Germinal center (tissue), 1 donor: ENCODE measurements around the gene GCLC.
"Not testable (repeated sequence)": the region's sequence is repeated elsewhere in the genome, so short reads cannot be mapped to it uniquely, and the experiment has no call there.

ENCODE experiments used
- DNase-seq: peaks from one replicate; pipeline ENCODE4 v3.0.0; 2012; ENCODE audit warnings: mixed read lengths, low spot score

Gene GCLC

GRCh38 chr6:53492860-53493634, 51.9 kb downstream of the GCLC start:
- peak; percentile 25 for DNase-seq

- no peak for DNase-seq
Observed at GRCh38 chr6:53487080-53487479, 57.8 kb downstream of the GCLC start.

DNA sequence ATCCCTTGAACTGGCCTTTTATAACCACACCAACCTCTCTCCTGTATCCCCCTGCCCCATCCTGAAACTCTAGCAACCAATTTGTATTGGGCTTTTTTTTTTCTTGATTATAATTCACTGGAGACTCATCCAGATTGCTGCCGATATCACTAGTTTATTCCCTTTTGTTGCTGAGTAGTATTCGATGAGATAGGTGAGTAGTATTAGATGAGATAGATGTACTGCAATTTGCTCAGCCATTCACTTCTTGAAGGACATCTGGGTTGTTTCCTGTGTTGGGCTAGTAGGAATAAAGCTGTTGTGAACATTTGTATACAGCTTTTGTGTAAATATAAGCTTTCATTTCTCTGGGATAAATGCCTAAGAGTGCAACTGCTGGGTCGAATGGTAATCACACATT, 58.2 kb downstream of the GCLC start:
- DNase-seq, result no peak

DNA sequence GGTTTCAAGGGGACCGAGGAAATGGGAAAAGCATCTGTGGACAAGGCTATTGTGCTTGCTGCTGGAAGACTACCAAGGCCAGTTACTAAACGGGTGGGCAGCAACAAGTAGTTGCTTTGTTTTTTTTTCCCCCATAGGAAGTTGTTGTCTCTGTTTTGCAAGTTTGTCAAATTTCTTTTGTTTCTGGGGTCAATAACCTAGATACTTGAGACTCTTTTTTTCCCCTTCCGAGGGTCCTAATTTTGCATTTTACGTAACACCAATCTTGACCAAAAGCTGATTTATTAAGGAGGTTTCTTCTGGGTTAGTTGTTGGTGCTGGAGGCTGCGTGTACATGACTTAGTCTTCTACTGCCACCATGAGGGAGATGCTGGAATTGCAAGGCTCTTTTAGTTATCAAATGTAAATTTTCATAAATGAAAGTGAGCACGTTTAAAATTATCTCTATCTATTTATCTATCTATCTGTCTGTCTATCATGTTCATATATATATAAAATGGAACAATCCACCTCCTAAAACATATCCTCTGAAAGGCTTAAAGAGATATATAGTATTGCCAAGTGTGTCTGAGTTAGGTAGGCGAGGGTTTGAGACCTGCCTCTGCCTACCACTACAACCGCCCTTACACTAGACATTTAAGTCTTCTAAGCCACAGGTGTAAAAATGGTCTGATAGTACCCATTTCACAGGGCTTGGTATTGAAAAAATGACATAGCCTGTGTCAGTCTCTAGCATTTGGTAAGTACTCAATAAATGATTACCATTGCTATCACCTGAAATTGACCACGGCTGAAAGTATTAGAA, 60.2 kb downstream of the GCLC start:
- DNase-seq, result peak; percentile 27

GRCh38 chr6:53483423-53484353, 61.2 kb downstream of the GCLC start:
- DNase-seq, result no peak

DNA sequence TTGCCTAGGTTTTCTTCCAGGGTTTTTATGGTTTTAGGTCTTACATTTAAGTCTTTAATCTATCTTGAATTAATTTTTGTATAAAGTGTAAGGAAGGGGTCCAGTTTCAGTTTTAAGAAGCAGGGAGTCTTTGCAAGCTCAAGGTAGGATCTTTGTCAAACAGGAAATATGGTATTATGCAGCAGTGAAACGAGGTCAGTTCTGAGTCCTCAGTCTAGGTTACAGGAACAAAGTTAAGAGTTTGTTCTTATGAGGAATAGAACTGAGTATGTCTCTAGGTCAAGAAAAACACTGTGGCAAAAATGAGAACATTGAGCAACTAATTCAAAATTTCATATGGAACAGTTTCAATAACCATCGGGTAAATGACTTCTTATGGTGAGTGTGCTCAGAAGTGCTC, 63.6 kb downstream of the GCLC start:
- no peak for DNase-seq

GRCh38 chr6:53480774-53481173, 64.1 kb downstream of the GCLC start:
- not testable (repeated sequence) for DNase-seq

DNA sequence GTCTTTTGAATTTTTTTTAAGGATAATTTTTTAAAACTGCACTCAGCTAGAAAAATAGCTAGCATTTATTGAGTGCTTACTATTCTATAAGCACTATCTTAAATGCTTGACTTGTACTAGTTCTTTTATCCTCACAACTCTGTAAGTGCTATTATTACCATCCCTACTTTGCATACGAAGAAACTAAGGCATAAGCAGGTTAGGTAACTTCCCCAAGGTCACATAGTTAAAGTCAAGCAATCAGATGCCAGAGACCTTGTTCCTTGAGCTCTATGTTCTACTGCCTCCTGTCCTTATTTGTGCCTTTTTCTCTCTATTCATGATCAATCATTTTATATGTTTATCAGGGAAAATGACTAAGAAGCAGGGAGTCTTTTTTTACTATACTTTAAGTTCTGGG, 65.0 kb downstream of the GCLC start:
- no peak for DNase-seq

GRCh38 chr6:53476964-53477363, 67.9 kb downstream of the GCLC start:
- DNase-seq, result no peak

GRCh38 chr6:53474010-53474409, 70.9 kb downstream of the GCLC start:
- no peak for DNase-seq

DNA sequence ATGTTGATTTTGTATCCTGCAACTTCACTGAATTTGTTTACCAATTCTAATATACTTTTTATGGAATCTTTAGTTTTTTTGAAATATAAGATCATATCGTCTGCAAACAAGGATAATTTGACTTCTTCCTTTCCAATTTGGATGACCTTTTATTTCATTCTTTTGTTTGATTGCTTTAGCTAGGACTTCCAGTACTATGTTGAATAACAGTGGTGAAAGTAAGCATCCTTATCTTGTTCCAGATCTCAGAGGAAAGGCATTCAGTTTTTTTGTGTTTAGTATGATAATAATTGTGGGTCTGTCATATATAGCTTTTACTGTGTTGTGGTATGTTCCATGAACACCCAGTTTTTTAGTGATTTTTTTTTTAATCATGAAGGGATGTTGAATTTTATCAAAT, 75.7 kb downstream of the GCLC start:
- no peak for DNase-seq

DNA sequence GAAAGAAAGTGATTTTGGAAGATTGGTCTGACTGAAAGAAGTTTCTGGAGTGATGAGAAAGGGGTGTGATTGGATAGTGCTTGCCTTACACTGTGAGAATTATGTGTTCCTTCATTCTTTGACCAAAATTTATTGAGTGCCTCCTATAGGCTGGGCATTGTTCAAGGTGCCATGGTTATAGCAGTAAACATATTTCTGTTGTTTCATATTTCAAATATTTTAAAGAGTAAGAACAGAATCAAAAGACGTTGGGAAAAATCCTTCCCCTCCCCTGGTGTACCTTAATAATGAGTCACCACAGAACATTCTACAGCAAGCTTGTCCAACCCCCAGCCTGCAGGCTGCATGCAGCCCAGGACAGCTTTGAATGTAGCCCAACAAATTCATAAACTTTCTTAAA, 78.6 kb downstream of the GCLC start:
- no peak for DNase-seq

- DNase-seq, result no peak
Observed at GRCh38 chr6:53465732-53466131, 79.2 kb downstream of the GCLC start.

- DNase-seq, result no peak
Observed at GRCh38 chr6:53464927-53465460, 79.9 kb downstream of the GCLC start.

DNA sequence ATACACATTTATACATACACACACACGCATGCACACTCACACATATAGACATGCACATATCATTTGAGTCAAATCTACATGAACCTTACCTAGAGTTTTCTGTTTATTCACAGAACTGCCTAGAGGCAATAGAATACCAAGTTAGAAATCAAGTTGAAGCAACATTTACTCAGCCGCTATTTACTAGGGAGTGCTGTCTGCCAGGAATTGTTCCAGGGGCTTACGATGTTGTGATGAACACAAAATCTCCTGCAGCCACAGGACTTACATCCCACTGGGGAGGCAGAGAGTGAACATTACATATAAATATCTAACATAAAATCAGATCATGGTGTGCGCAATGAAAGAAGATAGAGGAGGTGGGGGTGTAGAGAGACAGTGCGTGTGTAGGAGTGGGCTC, 80.4 kb downstream of the GCLC start:
- no peak for DNase-seq

DNA sequence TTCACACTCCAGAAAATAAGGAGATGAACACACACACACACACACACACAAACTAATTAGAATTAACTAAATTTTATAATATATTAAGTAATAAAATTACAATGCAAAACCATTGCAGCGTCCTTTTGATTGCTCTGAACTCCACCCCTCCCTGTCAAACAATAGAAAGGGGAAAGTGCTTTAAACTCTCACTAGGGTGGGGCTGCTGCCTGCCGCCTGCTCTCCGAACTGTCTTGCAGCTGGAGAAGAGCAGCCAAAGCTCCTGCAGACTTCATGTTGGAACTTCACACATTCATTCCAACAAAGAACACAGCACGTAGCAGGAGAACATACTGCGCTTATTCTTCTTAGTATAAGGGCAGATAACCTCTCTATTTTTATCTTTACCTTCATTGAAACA, 83.2 kb downstream of the GCLC start:
- peak; percentile 71 for DNase-seq

GRCh38 chr6:53461041-53461656, 83.8 kb downstream of the GCLC start:
- peak; percentile 76 for DNase-seq

DNA sequence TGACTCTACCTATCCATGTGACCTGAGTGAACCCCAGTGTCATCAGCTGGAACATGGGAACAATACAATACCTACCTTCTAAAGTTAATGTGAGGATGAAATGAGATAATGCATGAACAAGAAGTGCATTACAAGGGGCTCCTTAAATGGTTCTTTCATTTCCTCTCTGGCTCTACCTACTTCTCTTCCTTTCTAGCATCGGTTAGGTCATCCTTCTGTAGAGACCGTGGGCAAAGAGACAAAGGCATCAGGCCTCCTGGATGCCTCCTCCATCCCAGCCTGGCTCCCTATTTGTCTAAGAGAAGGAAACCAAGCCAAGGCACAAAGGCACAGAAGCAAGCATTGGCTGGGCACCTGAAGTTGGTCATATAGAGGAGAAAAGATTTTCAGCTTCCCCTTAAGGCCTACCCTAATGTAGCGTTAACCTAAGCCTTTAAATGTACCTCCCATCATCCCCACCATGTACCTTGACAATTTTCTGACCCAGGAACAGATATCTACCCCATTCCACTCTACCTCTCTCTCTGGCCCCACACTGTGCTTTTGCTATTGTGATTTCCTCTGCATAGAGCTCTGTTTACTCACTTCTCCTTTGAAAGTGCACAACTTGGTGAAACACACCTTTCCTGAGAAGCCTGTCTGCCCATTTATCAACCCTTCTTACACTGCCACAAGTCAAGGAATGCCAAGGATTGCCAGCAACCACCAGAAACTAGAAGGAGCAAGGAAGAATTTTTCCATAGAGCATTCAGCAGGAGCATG, 86.6 kb downstream of the GCLC start:
- peak; percentile 42 for DNase-seq

DNA sequence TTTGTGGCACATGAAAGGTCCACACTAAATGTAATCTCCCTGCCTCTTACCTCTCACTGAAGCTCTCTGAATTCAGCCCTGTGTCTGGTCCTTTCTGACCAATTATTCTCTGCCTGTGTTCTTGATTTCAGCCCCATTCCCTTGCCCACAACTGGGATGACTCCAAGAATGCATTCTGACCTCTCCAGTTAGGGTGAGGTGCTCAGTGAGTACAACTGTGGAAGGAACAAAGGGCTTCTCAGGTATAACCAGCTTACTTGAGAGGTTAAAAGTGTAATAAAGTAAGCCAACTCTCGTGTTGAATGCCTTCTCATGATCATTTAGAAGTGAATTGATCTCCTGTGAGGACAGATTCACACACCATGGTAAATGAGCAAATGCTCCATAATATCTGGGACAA, 88.1 kb downstream of the GCLC start:
- DNase-seq, result no peak

DNA sequence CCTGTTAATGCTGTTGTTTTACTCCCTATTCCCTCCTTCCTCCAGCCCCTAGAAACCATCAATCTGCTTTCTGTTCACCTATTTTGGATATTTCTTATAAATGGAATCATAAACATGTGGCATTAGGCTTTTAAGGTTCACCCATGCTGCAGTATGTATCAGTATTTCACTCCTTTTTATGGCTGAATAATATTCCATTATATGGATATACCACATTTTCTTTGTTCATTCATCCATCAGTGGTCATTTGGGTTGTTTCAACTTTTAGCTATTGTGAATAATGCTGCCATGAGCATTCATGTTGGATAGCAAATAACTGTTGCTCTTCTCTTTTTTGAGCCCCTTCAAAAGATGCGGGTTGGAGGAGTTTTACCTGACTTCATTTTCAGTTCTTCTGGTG, 89.2 kb downstream of the GCLC start:
- no peak for DNase-seq

GRCh38 chr6:53451165-53451564, 93.7 kb downstream of the GCLC start:
- DNase-seq, result no peak
